Measurements from ENCODE around the gene PAIP2. TPM values are rescaled to one million over a fixed set of nuclear protein-coding genes. Genes with fewer than 3 reads are reported as not detected.

Gene PAIP2
- total RNA-seq, 1 donor: 70.9 TPM

DNA sequence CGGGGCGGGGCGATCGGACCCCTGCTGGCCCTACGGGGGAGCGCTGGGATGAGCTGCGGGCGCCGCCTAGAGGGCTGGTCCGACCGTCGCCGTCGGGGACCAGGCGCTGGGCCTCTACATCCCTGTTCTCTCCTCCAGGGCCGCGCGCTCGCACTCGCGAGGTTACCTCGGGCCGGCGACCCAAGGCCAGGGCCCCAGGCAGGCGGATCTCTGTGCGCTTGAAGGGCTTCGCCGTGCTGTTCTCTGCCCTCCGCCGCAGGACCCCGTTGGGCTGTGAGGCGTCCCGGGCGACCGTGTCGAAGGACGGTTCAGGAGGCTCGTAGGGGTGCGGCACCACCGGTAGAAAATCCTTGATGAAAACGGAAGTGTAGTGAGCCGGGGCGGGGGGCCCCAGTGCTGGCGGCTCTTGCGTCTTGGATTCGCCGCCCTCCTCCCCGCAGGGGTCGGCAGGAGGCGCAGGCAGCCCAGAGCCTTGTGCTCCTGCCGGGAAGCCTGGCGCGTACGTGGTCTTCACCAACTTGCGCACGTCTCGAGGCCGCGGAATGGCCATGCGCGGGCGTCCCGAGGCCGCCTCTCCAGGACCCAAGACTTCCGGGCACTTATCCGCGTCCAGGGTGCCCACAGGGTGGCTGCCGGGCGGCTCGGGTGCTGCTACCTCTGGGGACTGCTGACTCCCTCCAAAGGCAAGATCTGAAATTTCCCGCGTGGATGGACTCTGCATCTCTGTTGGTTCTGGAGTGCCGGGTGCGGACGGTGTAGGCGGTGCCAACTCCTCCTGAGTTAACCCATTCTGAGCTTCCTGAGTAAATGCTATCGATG, 51.2 kb downstream of the PAIP2 start:
- H3K4me3 ChIP-seq (ENCODE audit: low read depth, low read length): peak overlapping the region; percentile 25
- DNase-seq (ENCODE audit: low read depth): no peak

DNA sequence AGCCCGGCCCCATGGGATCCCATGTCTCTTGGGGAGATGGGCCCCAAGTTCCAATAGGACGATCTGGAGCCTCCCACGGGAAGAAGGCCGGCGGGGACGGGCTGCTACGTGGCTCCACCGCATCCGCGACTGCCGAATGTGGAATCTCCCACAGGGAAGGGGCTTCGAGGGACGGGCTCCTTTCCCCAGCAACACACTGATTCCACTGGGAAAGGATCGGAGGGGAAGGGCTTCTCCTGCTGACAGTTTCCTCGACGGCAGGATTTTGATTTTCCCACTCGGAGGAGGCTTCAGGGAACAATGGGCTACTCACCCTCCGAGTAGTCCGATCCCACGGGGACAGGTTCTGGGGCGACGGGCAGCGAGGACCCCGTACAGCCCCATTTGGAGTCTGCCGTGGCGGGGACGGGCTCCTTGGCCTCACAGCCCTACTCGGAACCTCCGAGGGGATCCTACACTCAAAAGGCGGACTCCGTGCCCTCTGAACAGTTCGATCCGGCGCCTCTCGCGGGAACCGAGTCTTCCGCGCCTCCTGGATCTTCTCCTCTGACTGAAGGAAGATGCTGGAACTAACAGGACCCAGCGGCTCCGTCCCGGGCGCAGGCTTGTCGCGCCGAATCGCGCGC, 52.0 kb downstream of the PAIP2 start:
- no peak for DNase-seq (ENCODE audit: low read depth)
- peak overlapping the region; percentile 22 for H3K4me3 ChIP-seq (ENCODE audit: low read depth, low read length)
- TF ChIP-seq, protein P1, sequence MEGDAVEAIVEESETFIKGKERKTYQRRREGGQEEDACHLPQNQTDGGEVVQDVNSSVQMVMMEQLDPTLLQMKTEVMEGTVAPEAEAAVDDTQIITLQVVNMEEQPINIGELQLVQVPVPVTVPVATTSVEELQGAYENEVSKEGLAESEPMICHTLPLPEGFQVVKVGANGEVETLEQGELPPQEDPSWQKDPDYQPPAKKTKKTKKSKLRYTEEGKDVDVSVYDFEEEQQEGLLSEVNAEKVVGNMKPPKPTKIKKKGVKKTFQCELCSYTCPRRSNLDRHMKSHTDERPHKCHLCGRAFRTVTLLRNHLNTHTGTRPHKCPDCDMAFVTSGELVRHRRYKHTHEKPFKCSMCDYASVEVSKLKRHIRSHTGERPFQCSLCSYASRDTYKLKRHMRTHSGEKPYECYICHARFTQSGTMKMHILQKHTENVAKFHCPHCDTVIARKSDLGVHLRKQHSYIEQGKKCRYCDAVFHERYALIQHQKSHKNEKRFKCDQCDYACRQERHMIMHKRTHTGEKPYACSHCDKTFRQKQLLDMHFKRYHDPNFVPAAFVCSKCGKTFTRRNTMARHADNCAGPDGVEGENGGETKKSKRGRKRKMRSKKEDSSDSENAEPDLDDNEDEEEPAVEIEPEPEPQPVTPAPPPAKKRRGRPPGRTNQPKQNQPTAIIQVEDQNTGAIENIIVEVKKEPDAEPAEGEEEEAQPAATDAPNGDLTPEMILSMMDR (IDR thresholded peaks at IDR 0.05; ENCODE audit: insufficient read depth, low read length): no peak

More for the DNA sequence above, 51.2 kb downstream of the PAIP2 start:
- TF ChIP-seq, protein P1 (IDR thresholded peaks at IDR 0.05; ENCODE audit: insufficient read depth, low read length): peak; percentile 57

DNA sequence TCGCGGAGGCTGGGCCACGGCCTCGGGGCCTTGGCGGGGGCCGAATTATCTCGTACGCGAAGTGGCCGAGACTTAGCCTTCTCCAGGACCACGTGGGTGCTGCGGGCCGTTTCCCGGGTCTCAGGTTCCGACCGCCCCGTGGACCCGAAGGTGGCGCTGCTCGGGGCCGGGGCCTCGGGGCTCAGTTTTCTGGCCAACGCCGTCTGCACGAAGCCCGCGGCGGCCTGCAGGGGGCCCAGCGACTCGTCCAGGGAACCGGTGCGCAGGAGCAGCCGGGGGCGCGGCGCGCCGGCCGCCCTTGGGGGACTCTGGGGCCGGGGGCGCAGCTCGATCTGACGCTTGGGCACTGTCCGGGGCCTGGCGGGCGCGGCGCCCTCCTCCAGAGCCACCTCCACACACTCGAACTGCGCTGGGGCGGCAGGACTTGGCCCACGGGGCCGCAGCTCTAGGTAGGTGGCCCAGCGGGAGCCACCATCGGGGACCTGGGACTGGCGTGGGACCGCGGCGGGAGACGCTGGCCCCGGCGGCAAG, 52.5 kb downstream of the PAIP2 start:
- peak overlapping the region; percentile 22 for H3K4me3 ChIP-seq (ENCODE audit: low read depth, low read length)
- TF ChIP-seq, protein P1 (IDR thresholded peaks at IDR 0.05; ENCODE audit: insufficient read depth, low read length): peak; percentile 37
- no peak for DNase-seq (ENCODE audit: low read depth)

DNA sequence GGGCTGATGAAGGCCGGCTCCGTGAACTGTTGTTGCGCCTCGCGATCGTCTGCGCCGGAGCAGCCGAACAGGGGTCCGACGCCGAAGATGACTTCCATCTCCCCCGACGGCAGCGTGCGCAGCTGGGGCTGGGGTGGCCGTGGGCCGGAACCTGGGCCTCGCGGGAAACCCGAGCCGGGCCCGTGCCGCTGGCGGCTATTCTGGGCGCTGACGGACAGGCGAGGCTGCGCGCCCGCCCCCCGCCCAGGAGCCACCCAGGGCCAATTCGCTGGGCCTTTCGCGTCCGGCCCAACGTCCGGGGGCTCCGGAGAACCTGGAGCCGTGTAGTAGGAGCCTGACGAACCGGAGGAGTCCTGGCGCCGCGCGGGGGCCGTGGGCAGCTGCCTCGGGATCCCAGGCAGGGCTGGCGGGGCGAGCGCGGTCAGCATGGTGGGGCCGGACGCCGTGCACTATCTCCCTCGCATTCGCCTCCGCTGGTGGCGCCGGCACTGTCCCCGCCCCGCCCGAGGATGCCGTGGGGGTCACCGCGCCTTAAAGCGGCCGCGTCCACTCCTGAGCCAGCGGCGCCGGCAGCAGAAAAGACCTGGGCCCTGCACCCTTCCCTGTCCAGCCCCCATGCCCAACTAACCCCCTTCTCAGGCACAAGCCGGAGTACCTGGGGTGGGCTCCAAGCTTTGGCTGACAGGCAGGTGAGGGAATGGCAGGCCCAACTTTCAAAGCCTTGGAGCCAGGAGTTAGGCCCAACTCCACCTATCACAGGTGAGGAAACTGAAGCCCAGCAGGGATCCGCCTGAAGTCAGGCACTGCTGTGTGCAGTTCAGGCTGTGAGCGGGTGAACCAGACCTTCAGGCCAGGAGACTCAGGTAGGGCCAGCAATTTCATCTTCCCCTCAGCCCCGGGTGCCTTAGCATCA, 53.3 kb downstream of the PAIP2 start, which contains the start of gene PROB1:
PROB1 (minus strand) TSS at position 451 of the 913 bp plus-strand sequence; CDS start at position 428, 23 bp downstream.
- peak within 1 kb of the TSS; percentile 33 for H3K4me3 ChIP-seq (ENCODE audit: low read depth, low read length)
- TF ChIP-seq, protein P1 (IDR thresholded peaks at IDR 0.05; ENCODE audit: insufficient read depth, low read length): no peak
- DNase-seq (ENCODE audit: low read depth): no peak

DNA sequence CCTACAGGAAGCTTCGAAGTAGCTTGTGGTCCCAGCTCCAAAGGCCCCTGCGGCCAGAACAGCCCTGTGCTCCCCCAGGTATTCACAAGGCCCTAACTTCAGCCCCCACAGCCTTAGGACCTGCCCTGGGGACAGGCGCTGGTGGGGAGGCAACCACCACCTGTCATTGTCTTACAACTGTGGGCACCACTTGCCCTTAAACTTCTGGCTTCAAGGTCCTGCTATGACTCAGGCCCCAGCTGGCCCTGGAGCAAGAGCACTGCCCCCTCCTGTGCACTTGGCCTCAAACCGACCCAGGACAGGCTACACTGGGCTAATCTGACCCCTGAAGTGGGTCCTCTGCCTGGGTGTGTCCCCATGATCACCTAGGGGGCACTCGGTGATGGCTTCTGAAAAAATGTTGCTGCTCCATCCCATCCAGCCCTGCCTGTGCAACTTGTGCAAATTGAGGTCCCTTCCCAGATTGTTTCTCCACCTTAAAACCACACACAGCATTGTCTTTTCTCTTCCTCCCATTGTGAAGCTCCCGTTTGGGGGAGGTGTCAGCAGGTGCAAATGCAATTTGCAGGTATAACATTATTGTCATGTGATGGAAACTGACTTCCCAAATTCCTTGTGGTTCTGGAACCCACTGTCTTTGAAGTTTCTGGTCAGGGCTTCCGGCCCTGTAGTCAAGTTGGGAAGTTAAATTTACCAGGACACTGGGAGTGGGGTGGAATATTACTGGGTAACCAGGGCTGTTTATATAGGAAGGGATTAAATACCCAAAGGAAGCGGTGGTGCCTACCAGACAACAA, 54.4 kb downstream of the PAIP2 start:
- TF ChIP-seq, protein P1 (IDR thresholded peaks at IDR 0.05; ENCODE audit: insufficient read depth, low read length): no peak
- DNase-seq (ENCODE audit: low read depth): no peak

More for the DNA sequence above, 54.4 kb downstream of the PAIP2 start:
- no peak overlapping the region for H3K4me3 ChIP-seq (ENCODE audit: low read depth, low read length)

Measured in fibroblast of the aortic adventitia (primary cell).